Activated naive CD8-positive, alpha-beta T cell treated with anti-CD3 and anti-CD28 coated beads for 36 hours (primary cell): ENCODE results near the gene ZNF579. TPM values are rescaled to one million over a fixed set of nuclear protein-coding genes. Genes with fewer than 3 reads are reported as not detected.
"Not testable (repeated sequence)": the region's sequence is repeated elsewhere in the genome, so short reads cannot be mapped to it uniquely, and the experiment has no call there.

Source experiments
- DNase-seq: peaks from one replicate; pipeline ENCODE4 v3.0.0; 2021
- H3K27ac Mint-ChIP-seq: one replicate; pipeline ENCODE4 v1.8.0; 2022; ENCODE audit warnings: mild to moderate bottlenecking, moderate library complexity, mixed read lengths
- H3K27me3 Mint-ChIP-seq: one replicate; pipeline ENCODE4 v1.8.0; 2022; ENCODE audit warnings: mild to moderate bottlenecking, mixed read lengths
- H3K36me3 Mint-ChIP-seq: one replicate; pipeline ENCODE4 v1.8.0; 2021; ENCODE audit warnings: mild to moderate bottlenecking, mixed read lengths
- H3K4me1 Mint-ChIP-seq: one replicate; pipeline ENCODE4 v1.8.0; 2021; ENCODE audit warnings: mixed read lengths
- H3K4me3 Mint-ChIP-seq: one replicate; pipeline ENCODE4 v1.8.0; 2022; ENCODE audit warnings: mild to moderate bottlenecking, moderate library complexity, mixed read lengths
- H3K9me3 Mint-ChIP-seq: one replicate; pipeline ENCODE4 v1.8.0; 2022; ENCODE audit warnings: mixed read lengths
- total RNA-seq, 2 experiments: library from RNA; stranded (reverse); gene quantifications; one replicate each; pipeline ENCODE4 v1.2.3, GENCODE V29; 2021

ZNF579 gene
- total RNA-seq, 2 experiments from 2014 or later: 5.5 to 6.1 TPM

DNA sequence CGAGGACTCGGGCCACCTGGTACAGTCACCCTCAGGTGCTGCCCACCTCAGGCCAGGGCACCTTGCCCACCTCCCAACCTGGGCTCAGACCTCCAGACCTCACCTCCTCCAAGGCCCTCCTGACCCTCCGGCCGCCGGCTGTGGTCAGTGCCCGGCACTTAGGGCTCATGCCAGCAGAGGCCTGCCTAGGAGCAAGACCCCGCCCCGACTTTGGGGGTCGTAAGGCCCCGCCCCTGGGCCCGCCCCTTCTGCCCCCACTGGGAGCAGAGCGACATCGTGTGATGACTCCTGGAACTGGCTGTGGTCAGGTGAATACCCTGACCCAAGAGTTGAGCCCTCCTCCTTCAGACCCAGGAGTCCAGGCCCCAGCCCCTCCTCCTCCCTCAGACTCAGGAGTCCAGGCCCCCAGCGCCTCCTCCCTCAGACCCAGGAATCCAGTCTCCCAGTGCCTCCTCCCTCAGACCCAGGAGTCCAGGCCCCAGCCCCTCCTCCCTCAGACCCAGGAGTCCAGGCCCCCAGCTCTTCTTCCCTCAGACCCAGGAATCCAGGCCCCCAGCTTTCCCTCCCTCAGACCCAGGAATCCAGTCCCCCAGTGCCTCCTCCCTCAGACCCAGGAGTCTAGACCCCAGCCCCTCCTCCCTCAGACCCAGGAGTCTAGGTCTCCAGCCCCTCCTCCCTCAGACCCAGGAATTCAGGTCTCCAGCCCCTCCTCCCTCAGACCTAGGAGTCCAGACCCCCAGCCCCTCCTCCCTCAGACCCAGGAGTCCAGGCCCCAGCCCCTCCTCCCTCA, 43.5 kb downstream of the ZNF579 start, which contains the start of gene SBK2:
Gene SBK2 (minus strand): TSS at position 183 of the 790 bp plus-strand sequence. CDS start 839 bp downstream, outside the sequence.
- no peaks in the 10 kb centered on the region for H3K36me3 Mint-ChIP-seq
- H3K4me3 Mint-ChIP-seq: no peak within 1 kb of the TSS
- no peak within 1 kb of the TSS for H3K27ac Mint-ChIP-seq

DNA sequence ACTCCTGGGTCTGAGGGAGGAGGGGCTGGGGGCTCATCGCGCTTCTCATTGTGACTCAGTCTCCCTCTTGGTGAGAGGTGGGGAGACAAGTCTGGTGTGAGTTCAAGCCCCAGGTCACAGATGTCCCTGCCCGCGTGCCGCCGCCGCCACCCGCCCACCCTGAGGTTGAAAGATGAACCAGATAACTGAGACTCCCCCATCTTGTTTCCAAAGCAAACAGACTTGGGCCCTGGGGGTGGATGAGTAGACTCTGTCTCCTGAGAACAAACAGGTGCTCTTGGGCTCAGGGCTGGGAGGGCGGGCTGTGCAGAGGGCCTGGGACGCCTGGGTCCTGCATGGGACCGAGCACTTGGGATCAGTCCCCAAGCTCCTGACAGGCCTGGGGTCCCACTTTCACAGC, 44.3 kb downstream of the ZNF579 start:
- no peaks in the 10 kb centered on the region for H3K36me3 Mint-ChIP-seq
- no peak overlapping the region for H3K27ac Mint-ChIP-seq
- no peaks in the 10 kb centered on the region for H3K4me1 Mint-ChIP-seq
- no peak for DNase-seq
- H3K27me3 Mint-ChIP-seq: peaks cover 4% of the 10 kb centered on the region
- no peak overlapping the region for H3K4me3 Mint-ChIP-seq
- no peaks in the 10 kb centered on the region for H3K9me3 Mint-ChIP-seq

More for the DNA sequence above, 43.5 kb downstream of the ZNF579 start, which contains the start of gene SBK2:
- Mint-ChIP-seq H3K9me3 (no peaks in the 10 kb centered on the region), H3K4me1 (no peaks in the 10 kb centered on the region), H3K27me3 (peaks cover 7% of the 10 kb centered on the region)
- no peak for DNase-seq

DNA sequence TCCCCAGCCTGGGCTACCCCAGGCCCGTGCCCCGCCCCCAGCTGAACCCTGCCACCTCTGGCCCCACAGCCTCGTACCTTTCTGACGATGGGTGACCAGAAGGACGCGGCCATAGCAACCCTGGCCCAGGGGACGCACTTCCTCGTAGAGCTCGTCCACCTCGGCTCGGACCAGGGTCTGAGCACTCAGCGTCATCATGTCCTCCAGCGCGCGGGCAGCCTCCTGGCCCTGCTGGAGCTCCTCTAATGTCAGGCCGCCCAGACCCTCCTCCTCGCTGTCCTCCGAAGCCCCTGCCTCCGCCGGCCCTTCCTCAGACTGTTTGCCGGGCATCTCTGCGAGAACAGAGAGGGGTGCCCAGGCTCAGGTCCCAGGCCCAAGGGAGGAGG, 44.7 kb downstream of the ZNF579 start:
- no peak overlapping the region for H3K4me3 Mint-ChIP-seq
- no peaks in the 10 kb centered on the region for H3K4me1 Mint-ChIP-seq
- H3K27me3 Mint-ChIP-seq: peaks cover 4% of the 10 kb centered on the region
- DNase-seq: no peak
- no peaks in the 10 kb centered on the region for H3K9me3 Mint-ChIP-seq
- H3K27ac Mint-ChIP-seq: no peak overlapping the region
- no peaks in the 10 kb centered on the region for H3K36me3 Mint-ChIP-seq

DNA sequence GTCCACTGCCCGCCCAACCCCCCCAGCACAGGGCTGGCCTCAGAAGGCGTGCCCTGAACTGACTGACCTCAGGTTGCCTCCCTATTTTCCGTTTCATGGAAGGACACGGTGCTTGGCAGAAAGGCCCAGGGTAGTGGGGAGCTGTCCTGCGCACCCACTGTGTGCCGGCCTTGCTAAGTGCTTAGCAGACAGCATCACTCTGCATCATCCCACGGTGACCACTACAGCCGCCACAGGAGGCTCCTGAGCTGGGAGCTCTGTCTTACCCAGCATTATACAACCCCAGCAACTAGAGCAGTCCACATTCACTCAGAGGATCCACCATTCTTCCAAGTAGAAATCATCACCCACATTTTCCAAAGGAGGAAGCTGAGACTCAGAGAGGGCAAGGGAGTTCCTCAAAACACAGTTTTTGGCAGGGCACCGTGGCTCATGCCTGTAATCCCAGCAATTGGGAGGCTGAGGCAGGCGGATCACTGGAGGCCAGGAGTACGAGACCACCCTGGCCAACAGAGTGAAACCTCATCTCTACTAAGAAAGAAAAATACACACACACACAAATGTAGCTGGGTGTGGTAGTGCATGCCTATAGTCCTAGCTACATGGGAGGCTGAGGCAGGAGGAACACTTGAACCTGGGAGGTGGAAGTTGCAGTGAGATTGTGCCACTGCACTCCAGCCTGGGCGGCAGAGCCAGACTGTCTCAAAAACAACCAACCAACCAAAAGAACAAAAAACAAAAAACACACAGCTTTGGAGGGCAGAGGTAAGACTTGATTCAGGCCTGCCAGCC, 45.3 kb downstream of the ZNF579 start:
- peaks cover 4% of the 10 kb centered on the region for H3K27me3 Mint-ChIP-seq
- H3K36me3 Mint-ChIP-seq: no peaks in the 10 kb centered on the region
- no peaks in the 10 kb centered on the region for H3K4me1 Mint-ChIP-seq
- no peak overlapping the region for H3K4me3 Mint-ChIP-seq
- no peak overlapping the region for H3K27ac Mint-ChIP-seq
- no peaks in the 10 kb centered on the region for H3K9me3 Mint-ChIP-seq
- no peak for DNase-seq

DNA sequence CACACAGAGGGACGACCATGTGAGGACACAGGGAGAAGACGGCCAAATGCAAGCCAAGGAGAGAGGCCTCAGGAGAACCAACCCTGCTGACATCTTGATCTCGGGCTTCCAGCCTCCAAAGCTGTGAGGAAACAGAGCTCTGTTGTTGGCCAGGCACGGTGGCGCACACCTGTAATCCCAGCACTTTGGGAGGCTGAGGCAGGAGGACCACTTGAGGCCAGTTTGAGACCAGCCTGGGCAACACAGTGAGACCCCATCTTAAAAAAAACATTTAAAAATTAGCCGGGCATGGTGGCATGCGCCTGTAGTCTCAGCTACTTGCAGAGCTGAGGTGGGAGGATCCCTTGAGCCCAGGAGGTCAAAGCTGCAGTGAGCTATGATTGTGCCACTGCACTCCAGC, 46.4 kb downstream of the ZNF579 start:
- H3K9me3 Mint-ChIP-seq, H3K36me3 Mint-ChIP-seq, H3K27me3 Mint-ChIP-seq, DNase-seq, H3K27ac Mint-ChIP-seq, H3K4me1 Mint-ChIP-seq, H3K4me3 Mint-ChIP-seq: not testable (repeated sequence)

DNA sequence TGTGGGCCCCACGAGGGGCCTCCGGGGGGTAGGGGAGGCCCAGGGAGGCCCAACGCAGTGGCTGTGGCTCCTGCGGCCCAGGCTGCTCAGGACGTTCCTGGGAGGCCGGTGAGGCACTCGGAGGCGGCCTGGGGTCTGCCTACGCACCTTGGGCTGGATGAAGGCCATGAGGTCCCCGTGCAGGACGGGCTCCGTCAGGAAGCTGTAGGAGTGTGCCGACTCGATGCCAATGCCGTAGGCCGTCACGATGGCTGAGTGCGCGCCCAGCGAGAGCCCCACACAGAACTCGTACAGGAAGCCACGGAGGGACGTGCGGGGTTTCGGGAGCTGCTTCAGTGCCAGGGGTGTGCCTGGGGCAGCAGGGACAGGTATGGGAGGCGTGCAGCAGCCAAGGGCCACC, 49.7 kb downstream of the ZNF579 start:
- Mint-ChIP-seq H3K4me1 (no peaks in the 10 kb centered on the region), H3K36me3 (no peaks in the 10 kb centered on the region), H3K27ac (no peak overlapping the region), H3K4me3 (no peak overlapping the region), H3K9me3 (no peaks in the 10 kb centered on the region), H3K27me3 (peaks cover 4% of the 10 kb centered on the region)
- no peak for DNase-seq

DNA sequence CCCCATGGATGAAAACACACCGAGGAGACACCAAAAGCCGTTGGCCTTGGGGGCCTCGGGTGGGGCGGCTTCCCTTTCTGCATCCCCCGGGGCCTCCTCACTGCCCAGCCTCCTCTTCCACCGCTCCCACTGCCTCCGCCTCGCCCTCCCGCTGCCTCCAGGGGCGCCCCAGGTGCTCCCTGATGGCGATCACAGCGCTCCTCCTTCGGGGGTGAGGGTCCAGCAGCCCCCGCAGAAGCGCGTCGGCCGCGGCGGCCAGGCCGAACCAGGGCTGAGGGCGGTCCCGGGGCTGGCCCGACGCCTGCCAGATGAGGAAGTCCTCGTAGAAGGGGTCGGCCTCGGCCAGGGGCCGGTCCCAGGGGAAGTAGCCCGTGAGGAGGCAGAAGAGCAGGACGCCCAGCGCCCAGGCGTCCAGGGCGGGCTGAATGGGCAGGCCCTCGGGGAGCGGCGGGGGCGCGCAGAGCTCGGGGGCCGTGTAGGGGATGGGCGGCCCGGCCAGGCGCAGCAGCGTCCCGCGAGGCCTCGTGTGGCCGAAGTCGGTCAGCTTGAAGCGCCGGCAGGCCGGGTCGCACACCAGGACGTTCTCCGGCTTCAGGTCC, 50.9 kb downstream of the ZNF579 start:
- no peak overlapping the region for H3K4me3 Mint-ChIP-seq
- no peaks in the 10 kb centered on the region for H3K4me1 Mint-ChIP-seq
- no peaks in the 10 kb centered on the region for H3K9me3 Mint-ChIP-seq
- no peak overlapping the region for H3K27ac Mint-ChIP-seq
- no peaks in the 10 kb centered on the region for H3K36me3 Mint-ChIP-seq
- peaks cover 4% of the 10 kb centered on the region for H3K27me3 Mint-ChIP-seq
- no peak for DNase-seq

DNA sequence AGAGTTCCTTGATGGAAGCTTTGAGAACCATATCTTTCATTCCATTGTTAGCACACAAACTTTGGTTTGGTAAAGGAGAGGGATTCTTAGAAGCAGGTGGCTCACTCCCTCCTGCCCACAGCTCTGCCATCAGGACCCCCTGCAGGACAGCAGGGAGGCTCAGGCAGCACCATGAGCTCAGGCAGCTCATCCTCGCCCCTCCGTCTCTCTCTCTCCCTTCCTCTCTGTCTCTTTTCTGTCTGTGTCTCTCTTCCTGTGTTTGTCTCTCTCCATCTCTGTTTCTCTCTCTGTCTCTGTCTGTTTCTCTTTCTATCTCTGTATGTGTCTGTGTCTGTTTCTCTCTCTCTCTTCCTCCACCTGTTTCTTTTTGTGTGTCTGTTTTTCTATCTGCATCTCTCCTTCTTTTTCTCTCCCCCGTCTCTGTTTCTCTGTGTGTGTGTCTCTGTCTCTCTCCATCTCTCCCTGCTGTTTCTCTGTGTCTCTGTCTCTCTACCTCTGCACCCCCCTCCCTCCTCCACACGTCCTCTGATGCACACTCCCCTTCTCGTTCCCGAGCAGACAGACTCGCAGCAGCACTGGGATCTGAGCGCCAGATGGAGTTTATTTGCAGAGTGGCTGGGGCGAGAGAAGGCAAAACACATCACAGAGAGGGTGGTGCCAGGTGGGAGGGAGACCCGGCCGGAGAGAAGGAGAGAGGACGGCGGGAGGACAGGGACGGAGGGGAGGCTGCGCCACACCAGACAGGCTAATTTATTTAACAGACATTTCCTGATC, 52.4 kb downstream of the ZNF579 start:
- H3K4me1 Mint-ChIP-seq: no peaks in the 10 kb centered on the region
- DNase-seq: no peak
- H3K36me3 Mint-ChIP-seq: no peaks in the 10 kb centered on the region
- no peaks in the 10 kb centered on the region for H3K27me3 Mint-ChIP-seq
- no peaks in the 10 kb centered on the region for H3K9me3 Mint-ChIP-seq
- no peak overlapping the region for H3K27ac Mint-ChIP-seq
- no peak overlapping the region for H3K4me3 Mint-ChIP-seq

DNA sequence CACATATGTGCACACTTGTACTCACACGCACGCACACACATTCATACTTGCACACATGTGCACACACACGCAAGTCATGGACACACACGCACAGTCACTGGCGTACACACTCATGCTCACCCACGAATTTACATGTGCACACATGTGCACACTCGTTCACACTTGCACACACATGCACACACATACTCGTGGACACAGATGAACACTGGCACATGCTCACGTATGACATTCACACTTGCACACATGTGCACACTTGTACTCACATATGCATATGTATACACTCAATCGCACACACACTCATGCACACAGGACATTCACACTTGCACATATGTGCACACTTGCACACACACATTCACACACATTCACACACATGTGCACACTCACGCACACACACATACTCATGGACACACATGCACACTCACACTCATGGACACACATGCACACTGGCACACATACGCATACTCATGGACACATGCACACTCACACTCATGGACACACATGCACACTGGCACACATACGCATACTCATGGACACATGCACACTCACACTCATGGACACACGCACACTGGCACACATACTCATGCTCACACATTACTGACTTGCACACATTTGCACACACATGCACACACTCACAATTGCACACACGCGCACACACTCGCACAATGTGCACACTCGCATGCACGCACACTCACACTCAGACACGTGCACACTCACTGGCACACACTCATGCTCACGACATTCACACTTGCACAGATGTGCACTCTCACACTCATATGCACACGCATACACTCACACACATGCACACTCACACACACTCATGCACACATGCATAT, 53.2 kb downstream of the ZNF579 start:
- no peak for DNase-seq
- no peaks in the 10 kb centered on the region for H3K27me3 Mint-ChIP-seq
- no peaks in the 10 kb centered on the region for H3K4me1 Mint-ChIP-seq
- no peaks in the 10 kb centered on the region for H3K9me3 Mint-ChIP-seq
- no peak overlapping the region for H3K27ac Mint-ChIP-seq
- H3K4me3 Mint-ChIP-seq: no peak overlapping the region
- H3K36me3 Mint-ChIP-seq: no peaks in the 10 kb centered on the region

Other genes with a start within 250 kb of the ZNF579 start
- gene KMT5C, start 241.0 kb downstream of the ZNF579 start, total RNA-seq: 10 to 100 TPM; 14.9 to 15.4 TPM
- not detected for gene COX6B2, start 226.1 kb downstream of the ZNF579 start, total RNA-seq
- not detected for gene GARIN5B, start 217.6 kb downstream of the ZNF579 start, total RNA-seq
- not detected for gene IL11, start 210.4 kb downstream of the ZNF579 start, total RNA-seq
- not detected for gene TMEM190, start 204.0 kb downstream of the ZNF579 start, total RNA-seq
- gene TMEM238, start 196.6 kb downstream of the ZNF579 start, total RNA-seq: 10 to 100 TPM; 10.1 to 10.8 TPM
- 1,000 to 10,000 TPM; 2,585 to 2,613 TPM for gene RPL28, start 194.9 kb downstream of the ZNF579 start, total RNA-seq
- gene UBE2S, start 173.1 kb downstream of the ZNF579 start, total RNA-seq: 100 to 1,000 TPM; 323 to 325 TPM
- not detected for gene SHISA7, start 137.5 kb downstream of the ZNF579 start, total RNA-seq
- 10 to 100 TPM; 35.7 to 37.5 TPM for gene ISOC2, start 119.2 kb downstream of the ZNF579 start, total RNA-seq
- gene C19orf85, start 116.1 kb downstream of the ZNF579 start, total RNA-seq: not detected
- 10 to 100 TPM in 1 of 2 experiments, 1 to 10 TPM in 1; 8.8 to 10.3 TPM for gene ZNF628, start 104.2 kb downstream of the ZNF579 start, total RNA-seq
- 10 to 100 TPM; 24.8 to 24.9 TPM for gene NAT14, start 95.7 kb downstream of the ZNF579 start, total RNA-seq
- 1 to 10 TPM in 1 of 2 experiments, under 1 TPM in 1; 0.46 to 1.4 TPM for gene SSC5D, start 92.4 kb downstream of the ZNF579 start, total RNA-seq
- not detected for gene SBK2, start 43.7 kb downstream of the ZNF579 start, total RNA-seq
- not detected for gene SBK3, start 35.3 kb downstream of the ZNF579 start, total RNA-seq
- gene FIZ1, start 18.7 kb upstream of the ZNF579 start, total RNA-seq: 10 to 100 TPM; 19.8 to 20.7 TPM
- gene ZNF524, start 19.4 kb upstream of the ZNF579 start, total RNA-seq: 10 to 100 TPM; 10.8 to 11.5 TPM
- gene ZNF865, start 24.8 kb upstream of the ZNF579 start, total RNA-seq: 10 to 100 TPM; 10.5 to 10.7 TPM
- 1 to 10 TPM; 3.7 to 3.9 TPM for gene ZNF784, start 43.7 kb upstream of the ZNF579 start, total RNA-seq
- 10 to 100 TPM; 29.6 to 30.6 TPM for gene ZNF580, start 60.2 kb upstream of the ZNF579 start, total RNA-seq
- 10 to 100 TPM; 39.9 to 42.3 TPM for gene ZNF581, start 62.8 kb upstream of the ZNF579 start, total RNA-seq
- gene CCDC106, start 67.4 kb upstream of the ZNF579 start, total RNA-seq: 10 to 100 TPM; 10.9 to 12.0 TPM
- gene U2AF2, start 74.2 kb upstream of the ZNF579 start, total RNA-seq: 100 to 1,000 TPM; 341 to 345 TPM
- gene EPN1, start 94.4 kb upstream of the ZNF579 start, total RNA-seq: 10 to 100 TPM; 37.1 to 39.5 TPM
- not detected for gene NLRP9, start 157.6 kb upstream of the ZNF579 start, total RNA-seq
- not detected for gene RFPL4A, start 178.2 kb upstream of the ZNF579 start, total RNA-seq
- gene RFPL4AL1, start 188.3 kb upstream of the ZNF579 start, total RNA-seq: not detected